Measurements from ENCODE around the gene SLC9A9. TPM values are rescaled to one million over a fixed set of nuclear protein-coding genes. Genes with fewer than 3 reads are reported as not detected.

The SLC9A9 gene
- polyA plus RNA-seq, 4 donors, result 4.1 to 7.3 (median 4.9) TPM

DNA sequence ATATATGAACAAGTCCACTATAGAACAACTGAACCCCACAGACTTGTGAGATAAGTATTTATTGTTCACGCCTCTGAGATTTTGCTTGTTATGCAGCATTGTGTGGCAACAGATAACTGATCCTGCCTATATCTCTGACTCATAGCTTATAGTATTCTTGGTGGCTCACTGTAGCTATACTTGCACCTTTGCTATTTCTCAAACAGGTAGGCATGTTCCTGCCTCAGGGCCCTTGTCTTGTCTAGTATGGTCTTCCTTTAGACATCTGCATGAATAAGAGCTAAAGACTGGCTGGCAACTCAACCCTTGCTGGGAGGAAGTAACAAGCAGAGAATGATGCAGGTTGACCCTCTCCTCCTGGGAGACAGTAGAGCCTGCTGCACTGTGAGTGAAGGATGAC lies 472.6 kb downstream of the SLC9A9 start:
- DNase-seq (ENCODE audit: low read depth in 4 of 4, low spot score in 2 of 4), result no peak

DNA sequence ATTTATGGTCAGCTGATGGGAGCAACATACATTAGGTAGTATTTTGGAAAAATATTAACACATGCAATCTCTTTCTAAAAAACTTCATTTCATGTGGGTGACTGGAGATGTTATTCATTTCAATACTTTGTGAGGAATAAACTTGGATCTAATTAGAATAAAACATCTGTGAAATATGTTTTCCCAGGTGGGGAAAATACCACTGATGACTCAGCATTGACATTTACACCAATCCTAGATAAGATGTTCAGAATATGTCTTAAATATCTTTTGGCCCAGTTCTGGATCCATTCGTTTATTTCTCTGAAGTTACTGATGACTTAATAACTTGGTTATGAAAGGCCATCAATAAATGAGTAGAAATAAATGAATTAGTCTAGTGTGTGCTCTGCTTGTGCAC lies 481.1 kb downstream of the SLC9A9 start:
- DNase-seq (ENCODE audit: low read depth in 4 of 4, low spot score in 2 of 4), result no peak

DNA sequence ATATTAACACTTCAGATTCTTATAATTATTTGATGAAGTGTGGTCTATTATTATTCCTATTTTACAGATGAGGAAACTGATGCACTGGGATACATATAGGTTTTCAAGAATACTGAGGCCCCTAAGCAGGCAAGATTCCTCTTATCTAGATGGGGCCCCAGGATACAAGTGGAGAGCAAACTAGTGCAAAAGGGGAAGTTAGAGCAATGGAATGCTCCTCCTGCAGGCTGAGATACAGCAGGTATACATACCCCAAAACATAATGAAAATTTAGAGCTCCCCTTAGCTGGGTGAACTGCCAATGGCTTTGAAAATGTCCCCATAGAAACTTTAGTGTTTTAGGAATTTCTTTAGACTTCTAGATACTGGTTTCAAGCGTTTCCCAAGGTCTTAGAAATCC lies 481.6 kb downstream of the SLC9A9 start:
- no peak for DNase-seq (ENCODE audit: low read depth in 4 of 4, low spot score in 2 of 4)

- no peak for DNase-seq (ENCODE audit: low read depth in 4 of 4, low spot score in 2 of 4)
These were observed 484.3 kb downstream of the SLC9A9 start for GRCh38 chr3:143363949-143364348.

DNA sequence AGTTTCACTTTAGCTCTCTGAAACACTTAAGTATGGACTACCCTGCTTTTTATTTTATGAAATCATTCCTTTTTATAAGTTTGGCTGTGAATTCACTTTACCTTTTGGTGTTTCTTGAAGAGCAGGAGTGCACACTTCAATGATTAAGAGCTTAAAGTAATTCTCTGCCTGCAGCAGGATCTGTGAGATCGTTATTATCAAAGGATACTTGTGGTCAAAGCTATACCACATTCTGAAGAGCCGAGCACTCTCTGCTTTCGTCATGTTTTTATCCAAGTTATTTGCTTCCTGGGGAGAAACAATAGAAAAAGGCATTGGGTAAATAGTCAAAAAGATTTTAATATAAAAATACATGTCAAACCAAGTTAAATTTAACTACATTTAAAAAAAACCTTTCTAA lies 485.0 kb downstream of the SLC9A9 start:
- no peak for DNase-seq (ENCODE audit: low read depth in 4 of 4, low spot score in 2 of 4)

DNA sequence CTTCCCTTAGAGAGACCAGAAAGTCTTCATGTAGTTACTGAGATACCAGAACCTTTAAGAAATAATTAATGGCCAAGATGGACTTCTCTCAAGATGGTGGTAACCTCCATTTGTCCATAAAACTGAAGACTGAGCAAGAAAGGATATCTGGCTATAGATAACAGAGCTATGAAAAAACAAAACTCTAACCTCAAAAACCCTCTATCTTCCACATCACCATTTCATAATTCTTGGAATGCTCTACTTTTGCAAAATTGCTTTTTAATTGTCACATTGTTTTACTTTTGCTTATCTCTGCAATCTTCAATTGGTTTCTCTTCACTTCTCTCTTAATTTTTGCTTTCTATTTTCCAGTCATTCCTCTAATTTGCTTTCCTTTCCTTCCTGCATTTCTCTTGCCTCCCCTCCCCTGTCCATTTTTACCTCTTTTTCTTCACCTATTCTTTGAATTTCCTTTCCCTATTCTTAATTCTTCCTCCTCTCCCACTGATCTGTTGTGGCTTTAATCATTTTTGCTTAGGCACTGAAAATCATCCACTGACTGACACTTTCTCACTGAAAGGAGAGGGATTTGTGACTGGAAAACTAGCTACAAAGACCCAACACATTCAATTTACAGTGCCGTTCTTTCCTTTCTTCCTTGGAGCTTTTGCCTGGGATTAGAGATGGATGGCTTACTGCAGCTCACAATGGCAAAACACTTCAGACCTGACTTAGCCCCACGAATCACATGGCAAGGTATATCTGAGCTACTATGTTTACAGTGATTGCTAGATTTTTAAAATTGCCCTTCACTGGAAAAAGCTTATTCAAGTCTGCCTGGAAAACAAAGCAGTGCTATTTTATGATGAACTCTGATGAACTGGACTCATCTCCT lies 485.9 kb downstream of the SLC9A9 start:
- no peak for DNase-seq (ENCODE audit: low read depth in 4 of 4, low spot score in 2 of 4)

- DNase-seq (ENCODE audit: low read depth in 4 of 4, low spot score in 2 of 4), result no peak
These were observed 486.7 kb downstream of the SLC9A9 start for GRCh38 chr3:143361589-143361988.

DNA sequence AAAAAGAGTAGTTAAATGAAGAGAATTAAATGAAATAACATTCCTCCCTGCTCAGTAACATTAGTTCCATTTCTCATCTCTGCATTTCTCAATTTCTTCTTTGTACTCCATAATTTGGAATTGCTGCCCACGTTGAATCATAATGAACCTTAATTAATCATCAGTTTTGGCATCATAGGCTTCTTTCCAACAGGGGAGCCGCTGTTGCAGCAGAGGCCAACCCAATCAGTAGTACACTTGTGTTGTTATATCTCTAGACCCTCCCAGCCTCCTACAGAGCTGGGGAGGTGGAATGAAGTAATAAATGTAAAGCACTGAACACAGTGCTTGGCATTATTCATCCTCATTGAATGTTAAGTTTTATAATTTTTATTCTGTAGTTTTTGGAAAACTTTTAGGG lies 488.0 kb downstream of the SLC9A9 start:
- DNase-seq (ENCODE audit: low read depth in 4 of 4, low spot score in 2 of 4), result no peak

- no peak for DNase-seq (ENCODE audit: low read depth in 4 of 4, low spot score in 2 of 4)
These were observed 489.3 kb downstream of the SLC9A9 start for GRCh38 chr3:143358793-143359491.

- no peak for DNase-seq (ENCODE audit: low read depth in 4 of 4, low spot score in 2 of 4)
These were observed 490.0 kb downstream of the SLC9A9 start for GRCh38 chr3:143358155-143358792.

DNA sequence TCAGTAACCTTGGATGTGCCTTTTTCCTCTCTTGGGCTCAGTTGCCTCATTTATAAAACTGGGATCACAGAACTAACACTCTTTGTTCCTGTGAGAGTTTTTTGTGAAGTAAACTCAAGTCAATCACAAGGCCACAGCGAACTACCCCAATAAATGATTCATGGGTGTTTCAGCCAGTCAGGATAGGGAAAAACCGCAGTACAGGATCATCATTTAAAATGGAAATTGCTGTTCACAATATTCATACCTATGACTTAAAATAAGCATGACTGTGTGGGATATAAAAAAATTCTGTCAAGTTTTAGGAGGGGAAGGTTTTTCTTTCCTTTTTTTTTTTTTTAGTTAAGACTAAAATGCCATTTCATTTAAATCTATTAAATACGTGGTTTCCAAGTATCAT lies 490.6 kb downstream of the SLC9A9 start:
- DNase-seq (ENCODE audit: low read depth in 4 of 4, low spot score in 2 of 4), result no peak

DNA sequence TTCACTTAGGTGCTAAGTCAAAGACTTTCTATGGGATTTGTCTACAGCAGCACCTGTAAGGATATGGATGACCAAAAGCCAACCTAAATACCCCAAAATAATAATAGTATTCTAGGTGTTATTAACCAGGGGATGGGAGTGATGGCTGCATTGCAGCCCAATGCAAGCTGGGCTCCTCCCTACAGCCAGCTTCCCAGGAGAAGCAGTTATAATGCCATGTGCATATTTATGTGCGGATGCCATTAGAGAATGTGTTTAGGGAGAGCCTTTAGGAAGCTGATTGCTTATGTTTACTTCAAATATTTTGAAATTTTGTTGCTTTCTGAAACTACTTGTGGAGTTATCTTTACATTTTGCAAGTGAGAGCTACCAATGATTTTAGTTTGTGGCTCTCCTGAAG lies 491.4 kb downstream of the SLC9A9 start:
- no peak for DNase-seq (ENCODE audit: low read depth in 4 of 4, low spot score in 2 of 4)

DNA sequence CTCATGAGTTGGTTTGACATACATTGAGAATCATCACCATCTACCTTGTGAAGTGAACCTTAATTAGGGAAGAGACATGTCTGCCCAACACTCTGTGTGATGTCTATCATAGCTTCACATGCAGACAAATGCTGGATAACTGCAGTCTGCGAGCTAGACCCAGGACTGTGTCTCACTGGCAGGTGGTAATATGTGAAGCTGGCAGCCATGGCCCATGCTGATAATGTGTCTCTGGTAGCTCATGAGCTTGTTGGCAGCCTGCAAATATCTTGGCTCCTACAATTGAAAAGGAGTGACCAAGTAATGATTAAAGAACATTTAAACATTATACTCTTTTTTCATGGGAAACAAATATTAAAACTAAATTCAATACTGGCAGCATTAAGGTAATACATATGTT lies 493.9 kb downstream of the SLC9A9 start:
- DNase-seq (ENCODE audit: low read depth in 4 of 4, low spot score in 2 of 4), result no peak

GRCh38 chr3:143352850-143353550 lies 495.3 kb downstream of the SLC9A9 start:
- no peak for DNase-seq (ENCODE audit: low read depth in 4 of 4, low spot score in 2 of 4)

GRCh38 chr3:143351895-143352608 lies 496.2 kb downstream of the SLC9A9 start:
- DNase-seq (ENCODE audit: low read depth in 4 of 4, low spot score in 2 of 4), result no peak

DNA sequence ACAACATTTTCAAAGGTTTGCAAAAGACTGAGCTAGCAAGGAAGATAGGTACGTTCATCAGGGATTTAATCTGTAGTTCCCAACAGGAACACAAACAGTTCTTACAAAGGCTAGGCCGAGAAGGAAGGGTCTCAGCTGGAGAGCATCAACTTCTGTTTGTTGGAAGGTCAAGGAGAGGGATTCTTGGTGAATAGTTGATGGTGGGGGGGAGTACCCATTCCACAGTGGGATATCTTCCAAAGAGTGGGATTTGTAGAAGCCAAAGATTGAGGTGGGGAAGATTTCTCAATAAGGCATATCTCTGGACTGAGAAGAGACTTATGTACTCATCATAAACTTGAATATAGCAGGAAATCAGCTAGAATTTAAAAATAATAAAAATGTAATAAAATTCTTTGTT lies 496.9 kb downstream of the SLC9A9 start:
- DNase-seq (ENCODE audit: low read depth in 4 of 4, low spot score in 2 of 4), result no peak

GRCh38 chr3:143349455-143349854 lies 498.8 kb downstream of the SLC9A9 start:
- no peak for DNase-seq (ENCODE audit: low read depth in 4 of 4, low spot score in 2 of 4)

GRCh38 chr3:143348486-143349327 lies 499.6 kb downstream of the SLC9A9 start:
- DNase-seq (ENCODE audit: low read depth in 4 of 4, low spot score in 2 of 4), result no peak

- DNase-seq (ENCODE audit: low read depth in 4 of 4, low spot score in 2 of 4), result no peak
These were observed 503.6 kb downstream of the SLC9A9 start for GRCh38 chr3:143344516-143345165.
